GM19099 (cell line): ENCODE results near the gene MYH11.

Experiments used
- POLR2A ChIP-seq: IDR thresholded peaks from 3 replicates; pipeline ENCODE4 v1.6.1; 2011; ENCODE audit warnings: low read depth; ENCODE audit not compliant: insufficient read length; ENCODE audit errors: extremely low read depth

Gene MYH11

GRCh38 chr16:15682105-15682570 lies 174.7 kb downstream of the MYH11 start:
- TF ChIP-seq POLR2A = no peak

GRCh38 chr16:15677447-15677846 lies 179.4 kb downstream of the MYH11 start:
- no peak for TF ChIP-seq POLR2A

- no peak for TF ChIP-seq POLR2A
Observed at GRCh38 chr16:15676506-15676905, 180.3 kb downstream of the MYH11 start.

- no peak for TF ChIP-seq POLR2A
Observed at GRCh38 chr16:15674571-15674970, 182.3 kb downstream of the MYH11 start.

- TF ChIP-seq POLR2A = no peak
Observed at GRCh38 chr16:15672514-15673167, 184.2 kb downstream of the MYH11 start.

GRCh38 chr16:15671530-15672117 lies 185.2 kb downstream of the MYH11 start:
- no peak for TF ChIP-seq POLR2A

- TF ChIP-seq POLR2A = no peak
Observed at GRCh38 chr16:15667091-15667742, 189.6 kb downstream of the MYH11 start.

- TF ChIP-seq POLR2A = no peak
Observed at GRCh38 chr16:15665107-15665506, 191.7 kb downstream of the MYH11 start.

GRCh38 chr16:15660203-15660601 lies 196.6 kb downstream of the MYH11 start:
- no peak for TF ChIP-seq POLR2A

GRCh38 chr16:15658556-15658955 lies 198.3 kb downstream of the MYH11 start:
- TF ChIP-seq POLR2A = no peak

GRCh38 chr16:15658149-15658548 lies 198.7 kb downstream of the MYH11 start:
- no peak for TF ChIP-seq POLR2A

GRCh38 chr16:15654591-15654990 lies 202.2 kb downstream of the MYH11 start:
- no peak for TF ChIP-seq POLR2A

GRCh38 chr16:15653227-15653626 lies 203.6 kb downstream of the MYH11 start:
- no peak for TF ChIP-seq POLR2A
